DND-41 (cell line): Measurements from ENCODE around the gene NARF.

Experiments
- ATAC-seq: fragments of 200-7000 bp; cut with Tn5 transposase; 3 replicates; pipeline ENCODE4 v1.9.1; 2021; ENCODE audit warnings: low read depth; ENCODE audit not compliant: insufficient read depth
- DNase-seq: peaks from one replicate; pipeline ENCODE4 v3.0.0-alpha.2; 2020
- H2AFZ ChIP-seq: 2 replicates; pipeline ENCODE4 v1.6.0; 2012; ENCODE audit warnings: low read depth, low read length
- H3K27ac ChIP-seq: 2 replicates; pipeline ENCODE4 v1.5.1; 2012; ENCODE audit warnings: low read length, inconsistent platforms
- H3K27me3 ChIP-seq: fragments of 200-600 bp; sonication (generic); 2 replicates; pipeline ENCODE4 v1.6.0; 2012; ENCODE audit warnings: low read length, mild to moderate bottlenecking, inconsistent platforms; ENCODE audit not compliant: insufficient read depth, poor library complexity
- H3K36me3 ChIP-seq: 2 replicates; pipeline ENCODE4 v1.5.1; 2012; ENCODE audit warnings: low read length, inconsistent platforms; ENCODE audit not compliant: insufficient read depth
- H3K4me1 ChIP-seq: 2 replicates; pipeline ENCODE4 v1.5.1; 2012; ENCODE audit warnings: mild to moderate bottlenecking, low read length; ENCODE audit not compliant: insufficient read depth
- H3K4me2 ChIP-seq: 2 replicates; pipeline ENCODE4 v1.6.0; 2012; ENCODE audit warnings: mild to moderate bottlenecking, moderate library complexity, low read length, inconsistent platforms; ENCODE audit not compliant: insufficient read depth
- H3K4me3 ChIP-seq, 2 experiments: fragments of 200-600 bp in 1 of 2; shearing (Covaris generic) in 1 of 2; 2 replicates each; pipeline ENCODE4 v1.5.1; 2012 to 2016; ENCODE audit warnings: inconsistent platforms in 2 of 2, low read length in 2 of 2, mild to moderate bottlenecking in 2 of 2, low read depth in 1 of 2, moderate library complexity in 1 of 2
- H3K79me2 ChIP-seq: 2 replicates; pipeline ENCODE4 v1.6.0; 2012; ENCODE audit warnings: low read length, inconsistent platforms; ENCODE audit not compliant: insufficient read depth
- H3K9ac ChIP-seq: 2 replicates; pipeline ENCODE4 v1.6.0; 2012; ENCODE audit warnings: low read depth, mild to moderate bottlenecking, inconsistent platforms, low read length, moderate library complexity
- H3K9me3 ChIP-seq: 2 replicates; pipeline ENCODE4 v1.5.1; 2012; ENCODE audit warnings: low read length, moderate library complexity, mild to moderate bottlenecking, inconsistent platforms; ENCODE audit not compliant: insufficient read depth, severe bottlenecking
- H4K20me1 ChIP-seq: 2 replicates; pipeline ENCODE4 v1.6.0; 2012; ENCODE audit warnings: low read length; ENCODE audit not compliant: insufficient read depth
- EZH2 ChIP-seq: IDR thresholded peaks from 3 replicates; pipeline ENCODE4 v1.6.1; 2012; ENCODE audit warnings: borderline replicate concordance, low read depth, mild to moderate bottlenecking, moderate library complexity, low read length, inconsistent platforms; ENCODE audit not compliant: severe bottlenecking
- TF ChIP-seq, protein P1 (sequence below): IDR thresholded peaks from 2 replicates; pipeline ENCODE4 v1.5.1; 2012; ENCODE audit warnings: borderline replicate concordance, low read length, moderate library complexity, mild to moderate bottlenecking; ENCODE audit not compliant: poor library complexity, severe bottlenecking; ENCODE audit errors: extremely low read depth

The NARF gene

DNA sequence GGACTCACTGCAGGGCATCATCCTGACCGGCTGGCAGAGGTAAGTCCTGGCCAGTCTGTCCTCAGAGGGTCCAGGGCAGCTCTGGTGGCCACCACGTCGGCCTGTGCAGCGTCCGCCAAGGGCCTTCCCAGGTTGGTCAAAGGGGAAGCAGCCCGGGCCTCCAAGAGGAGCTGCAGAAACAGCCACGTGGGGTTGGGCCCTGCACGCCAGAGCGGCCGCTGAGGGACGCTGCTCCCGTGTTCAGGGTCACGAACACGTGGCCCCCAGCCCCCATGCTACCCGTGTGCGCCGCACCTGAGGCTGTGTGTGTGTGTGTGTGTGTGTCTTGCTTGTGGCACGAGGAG lies 21.2 kb upstream of the NARF start:
- no peak for ATAC-seq
- H3K79me2 ChIP-seq, result no peaks in the 10 kb centered on the region
- H3K27ac ChIP-seq, result no peak overlapping the region
- H3K36me3 ChIP-seq, result peaks cover 40% of the 10 kb centered on the region
- no peaks in the 10 kb centered on the region for H3K9me3 ChIP-seq
- H3K4me1 ChIP-seq, result peaks cover 7% of the 10 kb centered on the region; the same call in 1 of the 2 replicates
- no peak for TF ChIP-seq EZH2
- TF ChIP-seq, protein P1, sequence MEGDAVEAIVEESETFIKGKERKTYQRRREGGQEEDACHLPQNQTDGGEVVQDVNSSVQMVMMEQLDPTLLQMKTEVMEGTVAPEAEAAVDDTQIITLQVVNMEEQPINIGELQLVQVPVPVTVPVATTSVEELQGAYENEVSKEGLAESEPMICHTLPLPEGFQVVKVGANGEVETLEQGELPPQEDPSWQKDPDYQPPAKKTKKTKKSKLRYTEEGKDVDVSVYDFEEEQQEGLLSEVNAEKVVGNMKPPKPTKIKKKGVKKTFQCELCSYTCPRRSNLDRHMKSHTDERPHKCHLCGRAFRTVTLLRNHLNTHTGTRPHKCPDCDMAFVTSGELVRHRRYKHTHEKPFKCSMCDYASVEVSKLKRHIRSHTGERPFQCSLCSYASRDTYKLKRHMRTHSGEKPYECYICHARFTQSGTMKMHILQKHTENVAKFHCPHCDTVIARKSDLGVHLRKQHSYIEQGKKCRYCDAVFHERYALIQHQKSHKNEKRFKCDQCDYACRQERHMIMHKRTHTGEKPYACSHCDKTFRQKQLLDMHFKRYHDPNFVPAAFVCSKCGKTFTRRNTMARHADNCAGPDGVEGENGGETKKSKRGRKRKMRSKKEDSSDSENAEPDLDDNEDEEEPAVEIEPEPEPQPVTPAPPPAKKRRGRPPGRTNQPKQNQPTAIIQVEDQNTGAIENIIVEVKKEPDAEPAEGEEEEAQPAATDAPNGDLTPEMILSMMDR, result no peak
- no peak overlapping the region for H3K9ac ChIP-seq
- H3K4me2 ChIP-seq, result no peak overlapping the region
- H3K27me3 ChIP-seq, result no peaks in the 10 kb centered on the region
- no peak overlapping the region for H2AFZ ChIP-seq
- H4K20me1 ChIP-seq, result peaks cover 14% of the 10 kb centered on the region
- no peak overlapping the region for H3K4me3 ChIP-seq
- no peak for DNase-seq

DNA sequence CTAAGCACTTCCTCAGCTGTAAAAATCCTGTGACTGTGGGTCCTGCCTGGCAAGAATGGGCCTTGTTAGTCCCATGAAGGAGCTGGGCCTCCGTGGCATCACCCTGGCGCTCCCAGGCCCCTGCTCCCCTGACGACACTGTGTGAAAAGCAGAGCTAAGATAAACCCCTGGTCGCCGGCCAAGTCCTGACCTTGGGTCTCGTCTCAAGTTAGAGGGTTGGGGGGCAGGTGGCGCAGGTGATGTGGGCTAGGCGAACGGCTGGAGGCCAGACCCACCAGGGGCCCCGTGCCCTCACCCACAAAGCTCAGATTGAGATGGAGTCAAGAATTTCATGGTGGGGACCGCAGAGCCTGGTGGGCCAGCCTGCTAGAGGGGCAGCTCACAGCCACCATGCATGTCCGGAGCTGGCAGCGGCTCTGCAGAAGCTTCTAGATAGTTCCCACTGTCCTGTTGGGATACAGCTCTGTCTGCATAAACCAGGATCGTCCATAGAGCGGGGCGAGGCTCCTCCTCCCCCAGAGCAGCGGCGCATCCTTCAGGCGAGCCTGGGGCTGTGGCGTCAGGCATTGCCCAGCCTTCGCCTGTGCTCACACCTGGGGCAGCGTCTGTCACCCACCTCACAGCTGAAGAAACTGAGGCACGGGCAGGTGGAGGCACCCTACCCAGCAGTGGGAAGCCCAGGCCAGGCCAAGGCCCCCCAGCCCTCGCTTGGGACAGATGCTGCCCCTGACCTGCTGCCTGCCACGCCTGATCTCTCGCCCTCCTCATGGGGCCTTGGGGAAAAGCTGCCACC lies 19.9 kb upstream of the NARF start:
- Histone ChIP-seq H3K4me3 (no peak overlapping the region), H2AFZ (no peak overlapping the region), H3K27me3 (no peaks in the 10 kb centered on the region), H3K27ac (no peak overlapping the region), H3K36me3 (peaks cover 51% of the 10 kb centered on the region), H3K4me2 (no peak overlapping the region), H3K4me1 (peaks cover 7% of the 10 kb centered on the region; the same call in 1 of the 2 replicates), H3K9me3 (no peaks in the 10 kb centered on the region), H3K9ac (no peak overlapping the region), H3K79me2 (peaks cover 2% of the 10 kb centered on the region; the same call in 1 of the 2 replicates), H4K20me1 (peaks cover 25% of the 10 kb centered on the region)
- ATAC-seq (no peak), DNase-seq (no peak)
- TF ChIP-seq, protein P1, result no peak
- TF ChIP-seq EZH2, result no peak

DNA sequence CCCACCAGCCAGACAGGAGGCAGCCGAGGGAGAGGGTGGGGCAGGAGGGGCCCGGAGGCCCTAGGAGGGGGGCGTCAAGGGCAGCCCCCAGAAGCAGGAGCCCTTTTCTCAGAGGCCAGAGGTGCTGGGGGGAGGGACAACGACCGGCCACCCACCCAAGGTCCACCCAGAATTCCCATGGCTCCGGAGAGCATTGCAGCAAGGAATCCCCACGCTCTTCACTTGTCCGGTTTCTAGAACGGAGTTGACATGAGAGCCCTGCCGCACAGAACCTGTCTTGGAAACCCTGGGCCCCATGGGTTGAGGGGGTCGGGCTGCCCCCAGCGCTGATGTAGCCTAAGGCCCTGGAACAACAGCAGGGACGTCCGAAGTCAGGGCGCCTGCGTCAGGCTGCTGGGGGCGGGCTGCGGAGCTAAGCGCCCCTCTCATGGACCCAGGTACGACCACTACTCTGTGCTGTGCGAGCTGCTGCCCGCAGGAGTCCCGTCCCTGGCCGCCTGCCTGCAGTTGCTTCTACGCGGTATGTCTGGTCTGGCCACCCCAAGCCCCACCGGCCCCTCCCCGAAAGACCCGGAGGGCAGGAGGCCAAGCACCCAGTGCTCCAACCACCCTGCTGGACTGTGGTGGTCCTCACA lies 19.2 kb upstream of the NARF start:
- Histone ChIP-seq H3K36me3 (peaks cover 56% of the 10 kb centered on the region), H3K4me3 (no peak overlapping the region), H3K27ac (no peak overlapping the region), H3K9ac (no peak overlapping the region), H3K27me3 (no peaks in the 10 kb centered on the region), H3K4me2 (no peak overlapping the region), H3K79me2 (peaks cover 2% of the 10 kb centered on the region; the same call in 1 of the 2 replicates), H3K4me1 (peaks cover 3% of the 10 kb centered on the region; the same call in 1 of the 2 replicates), H3K9me3 (no peaks in the 10 kb centered on the region), H2AFZ (no peak overlapping the region), H4K20me1 (peaks cover 30% of the 10 kb centered on the region)
- DNase-seq, result no peak
- TF ChIP-seq, protein P1, result no peak
- no peak for TF ChIP-seq EZH2
- 0 out of 3 replicates have a peak, but pooled peaks have one; percentile 2 for ATAC-seq
